Renal cortical epithelial cell (primary cell): ENCODE data around the gene IGSF21. TPM values are rescaled to one million over a fixed set of nuclear protein-coding genes. Genes with fewer than 3 reads are reported as not detected.

ENCODE experiments used
- DNase-seq: peaks from one replicate; pipeline ENCODE4 v3.0.0-alpha.2; 2011; ENCODE audit warnings: low read depth
- total RNA-seq: library from RNA; depleted of rRNA; stranded (reverse); fragments of >200 nt; gene quantifications from 2 replicates; pipeline ENCODE4 v1.2.3, GENCODE V29; 2014

Gene IGSF21
- total RNA-seq, 1 donor from 2014 or later, result not detected

DNA sequence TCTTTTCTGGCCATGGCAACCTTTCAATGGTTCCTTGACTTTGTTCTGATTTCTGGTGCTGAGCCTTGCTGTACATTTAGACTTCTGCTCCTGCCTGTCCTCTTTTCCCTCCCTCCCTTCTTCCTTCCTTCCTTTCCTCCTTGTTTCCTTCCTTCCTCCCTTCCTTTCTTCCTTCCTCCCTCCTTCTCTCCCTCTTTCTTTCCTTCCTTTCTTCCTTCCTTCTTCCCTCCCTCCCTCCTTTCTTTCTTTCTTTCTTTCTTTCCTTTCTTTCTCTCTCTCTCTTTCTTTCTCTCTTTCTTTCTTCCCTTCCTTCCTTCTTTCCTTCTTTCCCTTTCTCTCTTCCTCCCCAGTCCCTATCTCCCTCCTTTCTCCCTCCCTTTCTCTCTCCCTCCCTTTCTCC, 10.4 kb upstream of the IGSF21 start:
- no peak for DNase-seq

- no peak for DNase-seq
Measured at GRCh38 chr1:18099026-18099425, 8.6 kb upstream of the IGSF21 start.

DNA sequence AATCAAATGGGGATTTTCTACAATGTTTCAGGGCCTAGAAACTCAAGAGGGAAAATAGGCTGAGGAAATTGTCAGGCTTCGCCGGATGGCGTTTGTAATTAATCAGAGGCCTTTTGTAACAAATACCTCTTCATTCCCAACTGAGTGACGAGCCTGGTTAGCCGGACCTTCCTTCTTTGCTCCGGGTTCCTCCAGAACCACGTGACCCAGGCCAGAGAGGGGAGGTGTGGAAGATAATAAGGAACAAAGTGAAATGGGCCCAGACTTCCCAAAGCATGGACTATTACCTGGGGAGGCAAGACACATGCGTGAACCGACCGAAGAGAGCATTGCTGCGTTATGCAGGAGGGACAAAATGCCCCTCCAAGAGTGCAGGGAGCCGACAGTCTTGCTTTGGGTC, 7.5 kb upstream of the IGSF21 start:
- DNase-seq, result no peak

DNA sequence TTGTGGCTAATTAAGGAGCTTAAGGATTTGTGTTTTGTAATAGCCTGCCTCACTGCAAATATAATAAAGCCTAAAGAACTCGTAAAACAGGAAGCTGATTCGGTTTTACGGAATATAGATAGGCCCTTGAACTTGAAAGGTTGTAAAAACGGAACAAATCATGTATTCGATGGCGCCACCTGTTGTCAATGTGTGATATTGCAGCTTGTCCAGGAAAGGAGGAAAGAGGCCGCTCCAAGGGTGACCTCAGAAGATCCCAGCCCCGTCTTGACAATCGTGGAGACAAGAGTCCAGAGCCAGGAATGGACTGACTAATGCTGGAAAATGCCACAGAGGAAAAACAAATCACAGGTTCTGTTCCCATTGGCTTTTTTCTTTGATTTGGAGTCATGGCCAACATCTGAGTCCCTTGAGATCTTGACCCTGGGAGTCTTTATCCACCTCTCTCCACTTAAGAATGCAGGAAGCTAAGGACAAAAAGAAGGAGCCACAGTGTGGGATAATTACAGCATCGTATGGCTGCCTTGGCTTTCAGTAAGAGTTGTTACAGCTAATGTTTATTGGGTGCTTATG, 7.0 kb upstream of the IGSF21 start:
- peak; percentile 30 for DNase-seq

DNA sequence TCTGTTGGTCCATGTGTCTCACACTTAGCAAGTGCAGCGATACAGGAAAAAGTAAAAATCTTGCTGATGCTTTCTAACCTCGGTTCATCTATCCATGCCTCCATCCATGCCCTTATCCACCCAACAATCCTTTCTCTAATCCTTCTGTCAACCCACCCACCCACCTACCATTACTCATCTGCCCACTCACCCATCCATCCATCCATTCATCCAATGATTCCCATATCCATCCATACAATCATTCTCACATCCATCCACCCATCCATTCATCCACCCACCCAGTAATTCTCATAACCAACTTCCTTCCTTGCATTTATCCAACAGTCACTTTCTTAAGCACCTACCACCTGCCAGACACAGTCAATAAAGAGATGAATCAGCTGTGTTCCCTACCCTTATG, 6.1 kb upstream of the IGSF21 start:
- DNase-seq, result no peak

- DNase-seq, result no peak
Measured at GRCh38 chr1:18103788-18104421, 3.7 kb upstream of the IGSF21 start.

DNA sequence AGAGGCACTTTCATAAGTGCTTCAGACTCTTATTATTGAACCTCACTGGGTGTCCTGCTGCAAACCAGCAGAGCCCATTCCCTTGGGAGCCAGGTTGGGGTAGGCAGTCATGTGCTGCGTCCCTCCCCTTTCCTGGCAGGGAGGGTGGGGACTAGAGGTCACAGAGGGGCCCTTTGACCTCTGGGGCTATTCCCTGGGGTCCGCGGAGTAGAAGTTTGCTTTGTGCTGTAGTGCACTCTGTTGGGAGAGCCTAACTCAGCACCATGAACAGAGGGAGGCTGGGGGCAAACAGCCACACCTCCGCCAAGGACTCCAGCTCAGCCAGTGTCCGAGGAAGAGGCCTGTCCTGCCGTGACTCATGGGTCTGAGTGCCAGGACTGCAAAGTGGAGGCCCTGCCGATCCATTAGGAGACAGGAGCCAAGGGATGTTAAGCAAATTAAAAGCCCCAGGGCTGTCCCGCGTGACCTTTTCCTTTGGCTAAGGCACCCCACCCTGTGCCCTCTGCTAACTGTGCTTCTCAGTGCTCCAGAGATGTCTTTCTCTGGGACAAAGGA, 3.0 kb upstream of the IGSF21 start:
- DNase-seq, result no peak

GRCh38 chr1:18105196-18105595, 2.4 kb upstream of the IGSF21 start:
- no peak for DNase-seq

DNA sequence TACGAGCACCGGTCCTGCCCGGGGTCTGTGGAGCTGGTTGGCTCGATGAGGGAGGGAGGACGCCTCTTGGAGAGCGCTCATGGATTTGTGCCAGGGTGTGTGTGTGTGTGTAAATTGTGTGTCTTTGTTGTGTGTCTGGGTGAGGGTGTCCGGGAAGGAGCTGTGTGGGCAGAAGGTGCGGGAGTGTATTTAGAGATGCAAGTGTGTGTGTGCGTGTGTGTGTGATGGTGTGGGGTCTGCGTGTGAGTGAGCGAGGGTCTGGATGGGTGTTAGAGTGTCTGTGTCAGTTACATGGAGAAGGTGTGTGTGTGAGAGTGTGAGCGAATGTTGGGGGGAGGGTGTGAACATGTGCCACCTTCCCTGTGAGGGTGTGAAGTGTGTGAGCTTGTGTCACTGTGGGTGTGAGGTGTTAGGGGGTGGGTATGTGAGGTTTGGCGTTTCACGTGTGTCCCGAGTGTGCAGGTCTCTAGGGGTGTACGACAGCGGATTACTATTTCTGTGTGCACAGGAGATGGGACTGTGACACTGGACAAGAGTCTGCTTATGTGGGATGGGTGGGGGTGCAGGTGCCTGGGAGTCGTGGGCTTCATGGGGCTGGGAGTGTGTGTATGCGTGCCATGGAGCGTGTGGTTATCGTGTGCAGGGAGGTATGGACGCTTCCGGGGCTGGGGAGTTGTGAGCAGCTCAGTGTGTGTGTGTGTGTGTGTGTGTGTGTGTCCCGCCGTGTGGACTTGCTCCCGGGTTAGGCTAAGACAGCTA, 880 bp downstream of the IGSF21 start:
- DNase-seq, result no peak

DNA sequence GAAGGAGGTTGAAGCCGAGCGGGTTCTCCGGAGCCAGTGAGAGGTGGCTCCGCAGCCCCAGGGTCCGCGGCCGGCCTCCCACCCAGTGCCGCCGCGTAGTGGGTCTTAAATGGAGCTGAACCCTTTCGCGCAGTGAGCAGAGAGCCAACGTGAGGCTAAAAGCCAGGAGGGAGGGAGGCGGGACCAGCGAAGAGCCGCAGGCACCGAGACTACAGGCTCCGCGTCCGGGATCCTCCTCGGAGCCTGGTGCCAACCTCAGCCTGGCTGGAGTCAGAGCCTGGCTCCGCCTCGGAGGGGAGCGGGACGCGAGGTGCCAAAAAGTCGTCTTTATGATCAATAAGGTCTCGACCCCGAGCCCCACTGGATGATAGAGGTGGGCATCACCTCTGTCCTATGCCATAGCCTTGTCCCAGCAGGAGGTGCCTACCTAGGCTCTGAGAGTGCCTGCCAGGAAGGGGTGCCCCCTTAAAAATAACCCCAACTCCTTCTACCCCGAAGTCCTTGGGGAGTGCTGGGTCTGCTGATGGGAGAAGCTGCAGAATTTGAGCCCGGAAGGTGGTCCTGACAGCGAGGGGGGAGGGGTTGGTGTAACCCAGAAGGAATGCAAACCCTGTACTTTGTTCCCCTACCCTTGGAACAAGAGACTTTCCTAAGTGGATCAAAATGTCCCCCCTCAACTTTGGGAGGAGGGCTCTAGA, 1.6 kb downstream of the IGSF21 start:
- DNase-seq, result no peak

- DNase-seq, result no peak
Measured at GRCh38 chr1:18109756-18110597, 2.4 kb downstream of the IGSF21 start.

- no peak for DNase-seq
Measured at GRCh38 chr1:18110598-18110939, 3.0 kb downstream of the IGSF21 start.

DNA sequence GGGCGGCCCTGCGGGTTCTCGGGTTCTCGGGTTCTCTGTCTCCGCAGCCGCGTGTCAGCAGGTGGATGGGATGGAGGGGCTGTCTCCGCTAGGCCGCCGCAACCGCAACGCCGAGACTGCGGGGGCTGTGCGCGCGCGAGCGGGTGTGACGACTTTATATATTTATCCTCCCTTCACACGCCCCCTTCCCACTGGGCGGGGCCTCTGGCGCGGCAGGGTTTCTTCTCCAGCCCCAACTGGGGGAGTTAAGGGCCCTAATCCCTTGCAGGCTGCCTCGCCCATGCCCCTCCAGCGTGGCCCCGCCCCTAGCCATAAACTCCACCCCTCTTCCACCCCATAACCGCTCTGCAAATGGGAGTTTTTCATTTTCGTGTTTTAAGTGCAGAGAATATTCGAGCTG, 3.4 kb downstream of the IGSF21 start:
- DNase-seq, result no peak

GRCh38 chr1:18111605-18112297, 4.2 kb downstream of the IGSF21 start:
- DNase-seq, result no peak

GRCh38 chr1:18112611-18113010, 5.0 kb downstream of the IGSF21 start:
- DNase-seq, result no peak

GRCh38 chr1:18114726-18115410, 7.3 kb downstream of the IGSF21 start:
- DNase-seq, result no peak

GRCh38 chr1:18116777-18117176, 9.2 kb downstream of the IGSF21 start:
- DNase-seq, result no peak

- DNase-seq, result no peak
Measured at GRCh38 chr1:18118078-18118477, 10.5 kb downstream of the IGSF21 start.

DNA sequence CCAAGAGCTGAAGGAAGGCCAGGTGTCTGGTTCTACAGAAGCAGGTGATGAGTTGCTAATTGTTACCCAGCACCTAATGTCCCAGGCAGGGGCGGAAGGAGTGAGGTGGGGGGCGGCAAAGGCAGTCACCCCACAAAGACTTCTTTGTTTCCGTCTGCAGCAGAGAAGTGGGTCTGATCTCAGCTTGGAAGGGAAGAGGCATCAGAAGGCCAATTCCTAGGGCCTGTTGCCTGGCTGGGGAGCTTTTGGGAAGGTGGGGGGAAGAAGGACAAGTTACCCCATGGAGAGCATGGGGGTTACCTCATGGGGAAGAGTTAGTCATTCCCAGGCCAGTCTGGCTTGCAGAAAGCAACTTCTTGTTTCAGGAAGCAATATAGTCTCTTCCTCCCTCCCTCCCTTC, 10.9 kb downstream of the IGSF21 start:
- DNase-seq, result no peak

GRCh38 chr1:18119289-18119688, 11.7 kb downstream of the IGSF21 start:
- no peak for DNase-seq
